Peyer's patch (tissue), 4 donors: ENCODE results near the gene DGKI. TPM values are rescaled to one million over a fixed set of nuclear protein-coding genes. Genes with fewer than 3 reads are reported as not detected.

ENCODE experiments used
- DNase-seq, 3 donors: peaks; one replicate each; pipeline ENCODE4 v3.0.0-alpha.2; 2017 to 2019
- H3K27ac ChIP-seq, 4 donors: fragments of 200-600 bp; sonication (generic); one replicate each; pipeline ENCODE4 v1.5.1; 2016 to 2019
- H3K27me3 ChIP-seq, 2 donors: fragments of 200-600 bp; sonication (generic); one replicate each; pipeline ENCODE4 v1.5.1; 2019
- H3K36me3 ChIP-seq, 3 donors: fragments of 200-600 bp; sonication (generic); one replicate each; pipeline ENCODE4 v1.5.1; 2016 to 2019
- H3K4me1 ChIP-seq, 4 donors: fragments of 200-600 bp; sonication (generic); one replicate each; pipeline ENCODE4 v1.5.1; 2016 to 2019
- H3K4me3 ChIP-seq, 4 donors: fragments of 200-600 bp; sonication (generic); 1 replicate in 3 of 4; 2 replicates in 1 of 4; pipeline ENCODE4 v1.5.1; 2016 to 2019; ENCODE audit warnings: mild to moderate bottlenecking in 1 of 4
- H3K9me3 ChIP-seq, 4 donors: fragments of 200-600 bp; sonication (generic); one replicate each; pipeline ENCODE4 v1.5.1; 2016 to 2019; ENCODE audit warnings: mild to moderate bottlenecking in 1 of 4
- CTCF ChIP-seq, 6 experiments: fragments of 450-650 bp in 4 of 6; fragments of 200-600 bp in 2 of 6; sonication (generic) in 1 of 6; IDR thresholded peaks; one replicate each; pipeline ENCODE4 v1.5.1; 2017 to 2019; ENCODE audit warnings: antibody characterized with exemption in 6 of 6, mild to moderate bottlenecking in 3 of 6, moderate library complexity in 1 of 6
- POLR2A ChIP-seq, 2 donors: fragments of 450-650 bp; IDR thresholded peaks; one replicate each; pipeline ENCODE4 v1.5.1; 2017; ENCODE audit warnings: antibody characterized with exemption in 2 of 2, mild to moderate bottlenecking in 2 of 2, moderate library complexity in 2 of 2
- total RNA-seq, 4 donors: library from RNA; depleted of rRNA; stranded (reverse); fragments of >200 nt; gene quantifications; one replicate each; pipeline ENCODE4 v1.1.0, GENCODE V29; 2016

DGKI gene
- total RNA-seq, 4 donors from 2014 or later: 0.19 to 0.40 (median 0.35) TPM; not detected in 1

GRCh38 chr7:137760111-137760510, 86.7 kb downstream of the DGKI start:
- no peaks in the 10 kb centered on the region for H3K27me3 ChIP-seq
- H3K27ac ChIP-seq: no peak overlapping the region
- TF ChIP-seq POLR2A (IDR thresholded peaks at IDR 0.05): no peak
- no peak for TF ChIP-seq CTCF (IDR thresholded peaks at IDR 0.05)
- H3K36me3 ChIP-seq: no peaks in the 10 kb centered on the region
- no peaks in the 10 kb centered on the region for H3K4me1 ChIP-seq
- H3K4me3 ChIP-seq: no peak overlapping the region
- no peak for DNase-seq
- no peaks in the 10 kb centered on the region for H3K9me3 ChIP-seq

- Histone ChIP-seq H3K4me3 (no peak overlapping the region), H3K27ac (no peak overlapping the region), H3K36me3 (no peaks in the 10 kb centered on the region), H3K4me1 (no peaks in the 10 kb centered on the region), H3K9me3 (no peaks in the 10 kb centered on the region), H3K27me3 (no peaks in the 10 kb centered on the region)
- DNase-seq: no peak
- TF ChIP-seq CTCF (IDR thresholded peaks at IDR 0.05) (no peak), POLR2A (IDR thresholded peaks at IDR 0.05) (no peak)
These were observed 89.4 kb downstream of the DGKI start for GRCh38 chr7:137757146-137757925.

- Histone ChIP-seq H3K9me3 (no peaks in the 10 kb centered on the region), H3K36me3 (no peaks in the 10 kb centered on the region), H3K4me3 (no peak overlapping the region), H3K27ac (no peak overlapping the region), H3K27me3 (no peaks in the 10 kb centered on the region), H3K4me1 (no peaks in the 10 kb centered on the region)
- no peak for TF ChIP-seq POLR2A (IDR thresholded peaks at IDR 0.05)
- no peak for TF ChIP-seq CTCF (IDR thresholded peaks at IDR 0.05)
- no peak for DNase-seq
These were observed 90.7 kb downstream of the DGKI start for GRCh38 chr7:137755846-137756651.

GRCh38 chr7:137755427-137755826, 91.3 kb downstream of the DGKI start:
- H3K9me3 ChIP-seq: no peaks in the 10 kb centered on the region

More at GRCh38 chr7:137755427-137755826, 91.3 kb downstream of the DGKI start:
- Histone ChIP-seq H3K36me3 (no peaks in the 10 kb centered on the region), H3K27me3 (no peaks in the 10 kb centered on the region), H3K4me1 (no peaks in the 10 kb centered on the region), H3K27ac (no peak overlapping the region), H3K4me3 (no peak overlapping the region)
- no peak for DNase-seq
- no peak for TF ChIP-seq POLR2A (IDR thresholded peaks at IDR 0.05)
- TF ChIP-seq CTCF (IDR thresholded peaks at IDR 0.05): no peak
